IMR-90 (cell line): ENCODE measurements around the gene B3GNT5.

Experiments used
- NFE2L2 ChIP-seq: fragments of 150-350 bp; IDR thresholded peaks from 2 replicates; pipeline ENCODE4 v1.6.1; 2016; ENCODE audit warnings: low read depth, mild to moderate bottlenecking, low read length
- POLR2A ChIP-seq: IDR thresholded peaks from 2 replicates; pipeline ENCODE4 v1.6.1; 2012; ENCODE audit warnings: mild to moderate bottlenecking, low read depth, low read length

DNA sequence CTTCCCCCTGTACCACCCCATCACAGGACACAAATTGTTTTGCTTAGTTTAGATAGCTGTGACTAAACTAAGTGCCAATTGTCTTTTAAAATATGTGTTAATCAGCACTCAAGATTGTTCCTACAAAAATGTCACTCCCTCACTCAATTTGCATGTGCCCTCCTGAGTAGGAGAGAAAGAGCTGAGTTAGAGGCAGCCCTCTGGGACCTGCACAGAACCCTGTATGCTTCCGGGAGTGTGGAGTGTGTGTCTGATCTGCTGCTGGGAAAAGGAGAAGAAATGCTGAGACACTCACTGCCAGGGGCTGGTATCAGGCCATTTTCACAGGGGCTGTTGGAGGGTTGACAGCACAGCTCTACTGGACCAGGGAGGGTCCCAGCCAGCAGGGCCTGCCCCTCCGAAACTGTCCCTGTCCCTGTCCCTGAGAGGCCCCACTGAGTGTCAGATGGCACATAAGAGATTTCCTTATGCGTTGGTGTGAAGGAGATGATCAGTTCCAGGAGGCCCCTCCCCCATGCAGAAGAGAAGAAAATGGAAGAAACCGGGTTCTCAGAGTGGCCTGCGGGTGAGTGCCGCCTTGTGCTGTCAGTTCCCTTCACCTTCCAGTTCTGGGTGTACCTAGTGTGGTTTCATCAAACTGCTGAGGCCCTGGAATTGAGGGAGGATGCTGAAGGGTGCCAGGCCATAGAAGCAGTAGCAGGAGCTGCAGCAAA, 3.9 kb upstream of the B3GNT5 start:
- TF ChIP-seq POLR2A, result no peak
- TF ChIP-seq NFE2L2, result no peak
